GM18868 (cell line): ENCODE data around the gene CNOT1.

Source experiments
- ATAC-seq: cut with Tn5 transposase; IDR thresholded peaks from one replicate; pipeline ENCODE4 v1.9.1; 2021; ENCODE audit warnings: mild to moderate bottlenecking, moderate library complexity; ENCODE audit not compliant: unreplicated experiment

The CNOT1 gene

GRCh38 chr16:58488531-58488930 lies 141.1 kb downstream of the CNOT1 start:
- ATAC-seq, result no peak

- ATAC-seq, result peak; percentile 90
Observed at GRCh38 chr16:58487566-58488351, 141.9 kb downstream of the CNOT1 start.

DNA sequence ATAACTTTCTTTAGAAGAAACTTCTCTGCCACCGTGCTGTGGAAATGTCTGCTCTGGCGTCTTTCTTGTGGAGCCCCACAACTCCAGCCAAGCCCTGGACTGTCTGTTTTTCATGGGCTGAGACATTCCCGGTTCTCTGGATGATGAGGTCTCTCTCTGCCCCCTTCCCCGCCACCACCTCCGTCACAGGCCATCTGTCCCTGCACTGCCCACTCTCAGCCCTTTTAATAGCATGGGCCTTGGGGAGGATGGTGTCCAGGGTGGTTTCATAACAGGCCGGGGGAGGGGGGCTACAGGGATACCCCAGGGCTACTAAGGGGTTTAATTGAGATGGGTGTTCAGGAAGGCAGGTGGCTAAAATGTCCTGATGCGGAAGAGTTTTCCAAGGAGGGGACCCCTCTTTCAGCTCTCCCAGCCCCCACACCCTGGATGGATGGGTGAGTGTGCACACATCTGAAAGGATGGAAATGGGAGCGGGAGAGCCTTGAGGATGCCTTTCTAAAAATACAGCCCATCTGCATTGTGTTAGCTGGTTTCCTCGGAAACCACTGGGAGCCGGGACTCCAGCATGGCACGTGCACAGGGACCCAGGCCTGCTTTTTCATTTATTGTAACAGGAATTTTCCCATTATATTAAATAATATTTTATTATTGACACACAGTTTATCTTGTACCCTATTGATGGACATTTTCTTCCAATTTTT lies 144.3 kb downstream of the CNOT1 start:
- no peak for ATAC-seq

DNA sequence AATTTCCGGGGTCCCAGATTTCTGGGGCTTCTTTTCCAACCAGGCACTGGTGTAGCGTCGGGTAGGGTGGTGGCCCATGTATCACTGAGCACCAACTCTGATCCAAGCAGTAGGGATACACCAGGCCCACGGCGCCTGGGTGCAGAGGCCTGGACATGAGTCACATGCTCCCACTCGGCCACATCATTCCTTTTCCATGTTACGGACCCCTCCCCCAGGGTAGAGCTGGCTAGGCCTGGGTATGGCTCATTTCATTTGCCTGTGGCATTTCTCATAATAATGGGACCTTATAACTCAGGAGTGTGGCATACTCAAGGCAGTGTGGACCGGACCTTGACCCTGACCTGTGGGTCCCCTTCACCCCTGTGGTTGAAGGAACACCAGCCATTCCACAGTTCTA lies 147.7 kb downstream of the CNOT1 start:
- ATAC-seq, result no peak

- ATAC-seq, result no peak
Observed at GRCh38 chr16:58481226-58481869, 148.3 kb downstream of the CNOT1 start.

DNA sequence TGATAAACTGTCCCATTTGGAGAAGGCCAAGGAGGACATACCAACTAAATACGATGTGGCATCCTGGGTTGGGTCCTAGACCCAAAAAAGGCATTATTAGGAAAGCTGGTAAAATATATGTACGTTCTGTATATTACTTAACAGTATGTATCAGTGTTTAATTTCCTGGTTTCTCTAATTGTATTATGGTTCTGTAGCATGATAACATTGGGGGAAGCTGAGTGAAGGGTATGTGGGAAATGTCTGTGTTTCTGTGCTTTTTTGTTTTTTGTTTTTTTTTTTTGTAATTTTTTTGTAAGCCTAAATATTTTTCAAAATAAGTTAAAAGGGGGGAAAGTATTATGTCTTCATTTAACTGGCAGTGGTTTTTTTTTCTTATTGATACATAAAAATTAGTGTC lies 151.2 kb downstream of the CNOT1 start:
- ATAC-seq, result no peak

DNA sequence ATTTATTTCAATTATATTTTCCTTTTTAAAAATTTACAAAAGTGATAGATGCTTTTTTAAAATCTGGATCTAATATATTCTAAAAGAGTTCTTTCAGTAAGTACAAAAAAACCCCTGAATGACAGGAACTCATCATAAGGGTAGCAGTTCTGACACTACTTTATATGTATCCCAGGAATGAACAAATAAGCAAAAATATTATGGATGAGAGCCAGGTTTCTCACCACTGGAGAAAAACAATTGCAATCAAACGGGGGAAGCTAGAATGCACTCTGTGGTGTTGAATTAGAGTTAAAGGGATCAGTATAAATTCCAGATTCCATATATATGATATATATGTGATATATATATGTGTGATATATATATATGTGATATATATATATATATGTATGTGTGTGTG lies 152.8 kb downstream of the CNOT1 start:
- ATAC-seq, result no peak

DNA sequence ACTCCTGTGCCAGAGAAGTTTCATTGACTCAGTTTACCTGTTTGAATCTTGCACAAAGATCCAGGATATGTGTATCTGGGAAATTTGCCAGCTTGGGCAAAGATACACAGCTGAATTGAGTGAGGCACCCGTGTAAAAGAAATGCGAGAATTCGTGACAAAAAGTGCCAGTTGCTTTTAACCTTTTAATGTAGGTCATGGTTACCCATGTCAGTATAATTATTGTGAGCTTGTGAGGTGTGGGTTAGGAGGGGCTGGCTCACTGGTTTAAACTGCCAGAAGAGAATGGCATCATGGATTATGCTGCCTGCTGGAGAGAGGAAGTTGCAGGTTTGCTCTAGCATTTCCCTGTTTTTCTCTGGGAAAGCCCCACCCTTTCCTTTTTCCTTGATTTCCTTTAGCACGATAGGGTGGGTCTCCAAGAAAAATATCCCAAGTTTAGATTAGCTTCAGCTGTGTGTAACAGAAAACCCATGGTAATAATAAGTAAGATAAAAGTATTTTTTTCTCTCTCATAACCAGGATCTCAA lies 154.5 kb downstream of the CNOT1 start:
- no peak for ATAC-seq

- ATAC-seq, result no peak
Observed at GRCh38 chr16:58474296-58474695, 155.3 kb downstream of the CNOT1 start.

GRCh38 chr16:58472827-58473226 lies 156.8 kb downstream of the CNOT1 start:
- ATAC-seq, result no peak

- ATAC-seq, result no peak
Observed at GRCh38 chr16:58472266-58472665, 157.4 kb downstream of the CNOT1 start.

- ATAC-seq, result no peak
Observed at GRCh38 chr16:58471209-58471975, 158.2 kb downstream of the CNOT1 start.
